Duodenal mucosa (tissue), 2 donors: ENCODE measurements around the gene NLRX1.

Experiments used
- H3K27ac ChIP-seq: one replicate; pipeline ENCODE4 v1.7.0; 2013; ENCODE audit warnings: low read depth, low read length
- H3K27me3 ChIP-seq, 2 donors: one replicate each; pipeline ENCODE4 v1.7.0; 2013; ENCODE audit warnings: low read length in 2 of 2, control low read depth in 1 of 2; ENCODE audit not compliant: insufficient read depth in 2 of 2, control insufficient read depth in 1 of 2
- H3K36me3 ChIP-seq, 2 donors: one replicate each; pipeline ENCODE4 v1.7.0; 2013; ENCODE audit warnings: low read length in 2 of 2, control low read depth in 1 of 2; ENCODE audit not compliant: insufficient read depth in 2 of 2, control insufficient read depth in 1 of 2
- H3K4me1 ChIP-seq, 2 donors: one replicate each; pipeline ENCODE4 v1.7.0; 2013; ENCODE audit warnings: low read length in 2 of 2, control low read depth in 1 of 2; ENCODE audit not compliant: insufficient read depth in 2 of 2, control insufficient read depth in 1 of 2
- H3K4me3 ChIP-seq, 2 donors: one replicate each; pipeline ENCODE4 v1.7.0; 2013; ENCODE audit warnings: low read length in 2 of 2, low read depth in 1 of 2
- H3K9ac ChIP-seq, 2 donors: one replicate each; pipeline ENCODE4 v1.7.0; 2013; ENCODE audit warnings: low read length in 2 of 2, low read depth in 1 of 2
- H3K9me3 ChIP-seq, 2 donors: one replicate each; pipeline ENCODE4 v1.7.0; 2013; ENCODE audit warnings: low read length in 2 of 2, control low read depth in 1 of 2; ENCODE audit not compliant: control insufficient read depth in 1 of 2

The NLRX1 gene

DNA sequence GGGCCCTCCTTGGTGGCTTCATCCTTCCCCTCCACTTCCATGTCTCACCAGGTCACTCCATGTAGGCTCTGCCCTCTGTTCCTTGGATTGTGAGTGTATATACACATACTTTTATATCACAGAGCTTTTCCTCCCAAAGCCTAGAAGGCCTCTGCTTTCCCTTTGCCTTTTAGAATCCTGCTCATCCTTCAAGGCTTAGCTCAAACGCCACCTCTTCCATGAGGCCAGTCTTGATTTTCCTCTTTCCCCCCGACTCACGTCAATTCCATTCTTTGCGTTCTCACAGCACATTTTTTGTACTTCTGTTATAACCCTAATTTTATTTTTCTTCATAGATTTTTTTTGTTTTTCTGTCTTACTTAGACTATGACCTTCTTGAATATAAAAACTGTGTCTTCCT is 15.9 kb upstream of the NLRX1 start:
- H3K9me3 ChIP-seq: no peaks in the 10 kb centered on the region
- H3K36me3 ChIP-seq: no peaks in the 10 kb centered on the region
- no peak overlapping the region for H3K9ac ChIP-seq
- H3K4me3 ChIP-seq: no peak overlapping the region
- peaks cover 24 to 30% of the 10 kb centered on the region in 2 donors for H3K27me3 ChIP-seq
- no peak overlapping the region for H3K27ac ChIP-seq
- peaks cover 10 to 12% of the 10 kb centered on the region in 2 donors for H3K4me1 ChIP-seq

DNA sequence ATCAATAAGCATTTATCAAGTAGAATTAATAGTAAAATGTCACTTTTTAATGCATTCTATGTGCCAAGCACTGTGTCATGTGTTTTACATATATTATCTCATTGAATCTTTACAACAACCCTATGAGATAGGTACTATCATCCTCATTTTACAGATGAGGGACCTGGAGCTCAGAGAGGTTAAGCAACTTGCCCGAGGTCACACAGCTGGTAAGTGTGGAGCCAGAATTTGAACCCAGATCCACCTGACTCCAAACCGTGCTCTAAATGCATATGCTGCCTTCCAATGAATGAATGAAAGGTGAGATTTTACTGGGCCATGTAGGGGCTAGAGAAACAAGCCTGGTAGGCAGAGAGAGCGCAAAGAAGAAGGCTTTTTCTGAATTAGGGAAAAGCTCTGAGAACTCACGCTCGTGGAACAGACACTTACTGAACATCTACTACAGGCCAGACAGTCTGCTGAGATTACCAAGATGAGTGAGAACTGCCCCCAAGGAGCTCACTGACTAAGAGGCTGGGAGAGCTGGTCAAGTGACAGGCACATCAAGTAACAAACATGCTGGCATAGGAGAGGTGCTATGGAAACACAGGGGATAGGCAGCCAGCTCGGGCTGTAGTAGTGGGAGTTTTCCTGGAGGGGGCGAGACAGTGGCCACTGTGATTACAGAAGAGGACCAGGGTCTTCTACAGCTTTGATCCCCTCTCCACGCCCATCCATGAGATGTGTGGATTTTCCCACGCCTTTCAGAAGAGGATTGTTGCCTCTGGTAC is 15.3 kb upstream of the NLRX1 start:
- Histone ChIP-seq H3K9ac (no peak overlapping the region), H3K4me3 (no peak overlapping the region), H3K27me3 (peaks cover 18 to 24% of the 10 kb centered on the region in 2 donors), H3K27ac (no peak overlapping the region), H3K36me3 (no peaks in the 10 kb centered on the region), H3K9me3 (no peaks in the 10 kb centered on the region), H3K4me1 (peaks cover 6 to 12% of the 10 kb centered on the region in 2 donors)

DNA sequence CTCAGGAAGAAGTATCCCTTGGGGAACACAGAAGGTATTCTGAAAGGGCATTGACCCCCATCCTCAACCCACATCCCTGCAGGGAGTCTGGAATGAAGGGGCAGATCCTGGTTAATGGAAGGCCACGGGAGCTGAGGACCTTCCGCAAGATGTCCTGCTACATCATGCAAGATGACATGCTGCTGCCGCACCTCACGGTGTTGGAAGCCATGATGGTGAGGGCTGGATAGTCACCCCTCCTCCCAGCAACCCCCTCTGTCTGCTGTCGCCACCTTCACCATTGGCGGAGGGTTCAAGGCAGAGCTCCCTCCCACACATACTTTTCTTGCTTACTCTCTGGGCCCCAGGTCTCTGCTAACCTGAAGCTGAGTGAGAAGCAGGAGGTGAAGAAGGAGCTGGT is 14.3 kb upstream of the NLRX1 start:
- no peaks in the 10 kb centered on the region for H3K36me3 ChIP-seq
- H3K9ac ChIP-seq: no peak overlapping the region

DNA sequence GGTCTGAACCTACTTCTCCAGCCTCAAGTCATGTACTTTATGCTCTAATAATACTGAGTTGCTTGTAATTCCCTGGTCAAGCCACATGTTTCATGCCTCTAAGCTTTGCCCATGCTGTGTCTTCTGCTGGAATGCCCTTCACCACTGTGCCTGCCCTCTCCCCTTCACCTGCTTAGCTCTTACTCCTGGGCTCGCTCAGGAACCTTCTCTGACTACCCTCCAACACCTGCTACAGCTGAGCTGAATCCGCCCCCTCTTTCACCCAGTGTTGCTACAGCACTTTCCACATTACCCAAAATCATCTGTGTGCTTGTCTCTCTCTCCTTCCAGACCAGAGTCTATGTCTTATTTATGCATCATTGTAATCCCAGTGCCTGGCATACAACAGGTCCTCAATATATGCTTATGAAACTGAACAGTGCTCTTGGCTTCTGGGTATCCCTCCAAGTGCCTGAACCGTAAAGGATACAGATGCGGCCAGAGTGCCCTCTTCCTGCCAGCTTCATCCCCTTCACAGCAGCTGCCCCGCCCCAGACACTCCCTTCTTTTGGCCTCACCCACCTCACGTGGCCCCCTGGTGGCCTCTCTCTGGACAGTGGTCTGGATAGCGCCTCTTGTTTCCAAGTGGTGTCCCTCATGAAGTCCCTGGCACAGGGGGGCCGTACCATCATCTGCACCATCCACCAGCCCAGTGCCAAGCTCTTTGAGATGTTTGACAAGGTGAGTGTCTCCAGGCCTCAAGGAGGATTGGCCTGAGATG is 12.6 kb upstream of the NLRX1 start:
- Histone ChIP-seq H3K4me1 (no peaks in the 10 kb centered on the region), H3K36me3 (no peaks in the 10 kb centered on the region), H3K9me3 (no peaks in the 10 kb centered on the region), H3K9ac (no peak overlapping the region), H3K27ac (no peak overlapping the region), H3K27me3 (peaks cover 0 to 5% of the 10 kb centered on the region in 2 donors), H3K4me3 (no peak overlapping the region)

More for the DNA sequence above, 14.3 kb upstream of the NLRX1 start:
- no peaks in the 10 kb centered on the region for H3K9me3 ChIP-seq
- no peak overlapping the region for H3K4me3 ChIP-seq
- no peak overlapping the region for H3K27ac ChIP-seq
- H3K4me1 ChIP-seq: peaks cover 0 to 7% of the 10 kb centered on the region in 2 donors
- H3K27me3 ChIP-seq: peaks cover 12 to 17% of the 10 kb centered on the region in 2 donors

DNA sequence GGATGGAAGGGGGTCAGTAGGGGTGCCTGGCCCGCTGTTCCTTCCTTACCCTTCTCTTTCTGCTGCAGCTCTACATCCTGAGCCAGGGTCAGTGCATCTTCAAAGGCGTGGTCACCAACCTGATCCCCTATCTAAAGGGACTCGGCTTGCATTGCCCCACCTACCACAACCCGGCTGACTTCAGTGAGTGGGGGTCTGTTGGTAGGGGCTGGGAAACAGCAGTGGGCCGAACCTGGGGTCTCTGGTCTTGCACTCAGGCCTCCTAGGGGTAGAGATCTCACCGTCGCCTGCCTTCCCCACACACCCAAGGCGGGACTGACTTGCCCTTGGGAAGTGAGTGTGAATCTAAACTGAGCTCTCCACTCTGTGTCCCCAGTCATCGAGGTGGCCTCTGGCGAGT is 12.0 kb upstream of the NLRX1 start:
- no peak overlapping the region for H3K4me3 ChIP-seq
- no peak overlapping the region for H3K27ac ChIP-seq
- H3K9me3 ChIP-seq: no peaks in the 10 kb centered on the region
- peaks cover 0 to 5% of the 10 kb centered on the region in 2 donors for H3K27me3 ChIP-seq
- no peaks in the 10 kb centered on the region for H3K36me3 ChIP-seq
- H3K9ac ChIP-seq: no peak overlapping the region
- H3K4me1 ChIP-seq: no peaks in the 10 kb centered on the region

DNA sequence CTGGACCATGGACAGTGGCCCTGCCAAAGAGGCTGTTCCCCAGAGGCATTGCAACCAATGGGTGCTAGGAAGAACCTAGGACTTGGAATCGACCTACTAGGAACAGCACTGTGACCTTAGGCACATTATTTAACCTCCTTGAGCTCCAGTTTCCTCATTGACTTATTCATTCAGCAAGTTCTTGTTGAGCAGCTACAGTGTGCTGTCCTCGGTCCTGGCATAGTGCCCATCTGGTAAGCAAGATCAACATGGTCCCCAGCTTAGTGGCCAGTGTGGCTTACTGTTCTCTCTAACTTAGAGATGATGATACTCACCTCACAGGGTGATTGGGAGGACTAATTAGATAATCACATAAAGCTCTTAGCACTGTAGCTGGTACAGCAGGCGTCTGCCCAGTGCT is 11.5 kb upstream of the NLRX1 start:
- peaks cover 0 to 5% of the 10 kb centered on the region in 2 donors for H3K27me3 ChIP-seq
- H3K27ac ChIP-seq: no peak overlapping the region
- H3K4me1 ChIP-seq: no peaks in the 10 kb centered on the region
- H3K4me3 ChIP-seq: no peak overlapping the region
- no peaks in the 10 kb centered on the region for H3K9me3 ChIP-seq
- no peak overlapping the region for H3K9ac ChIP-seq
- H3K36me3 ChIP-seq: no peaks in the 10 kb centered on the region

DNA sequence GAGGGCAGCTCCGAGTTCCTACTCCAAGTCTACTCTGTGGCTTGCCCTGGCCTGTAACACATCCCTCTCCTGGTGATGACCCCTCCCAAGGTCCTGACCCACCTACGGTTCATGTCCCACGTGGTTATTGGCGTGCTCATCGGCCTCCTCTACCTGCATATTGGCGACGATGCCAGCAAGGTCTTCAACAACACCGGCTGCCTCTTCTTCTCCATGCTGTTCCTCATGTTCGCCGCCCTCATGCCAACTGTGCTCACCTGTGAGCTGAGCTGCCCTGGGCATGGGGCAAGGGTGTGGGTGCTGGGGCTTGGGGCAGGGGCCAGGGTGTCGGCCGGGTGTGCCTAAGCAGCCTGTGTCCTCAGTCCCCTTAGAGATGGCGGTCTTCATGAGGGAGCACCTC is 10.1 kb upstream of the NLRX1 start:
- Histone ChIP-seq H3K4me3 (no peak overlapping the region), H3K9ac (no peak overlapping the region), H3K9me3 (no peaks in the 10 kb centered on the region), H3K27me3 (peaks cover 0 to 5% of the 10 kb centered on the region in 2 donors), H3K36me3 (no peaks in the 10 kb centered on the region), H3K4me1 (no peaks in the 10 kb centered on the region), H3K27ac (no peak overlapping the region)

DNA sequence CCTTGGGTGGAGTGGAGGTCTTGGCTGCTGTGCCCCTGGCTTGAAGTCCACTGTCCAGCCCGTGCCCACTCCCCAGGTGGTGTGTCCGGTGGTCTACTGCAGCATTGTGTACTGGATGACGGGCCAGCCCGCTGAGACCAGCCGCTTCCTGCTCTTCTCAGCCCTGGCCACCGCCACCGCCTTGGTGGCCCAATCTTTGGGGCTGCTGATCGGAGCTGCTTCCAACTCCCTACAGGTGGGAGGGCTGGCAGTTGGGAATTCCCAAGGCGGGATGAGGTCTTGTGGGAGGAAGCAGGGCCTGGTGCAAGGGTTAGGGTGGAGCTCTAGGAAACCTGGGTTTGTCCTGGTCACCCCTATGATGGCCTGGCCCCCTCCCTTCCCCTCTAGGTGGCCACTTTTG is 8.4 kb upstream of the NLRX1 start:
- H3K4me3 ChIP-seq: no peak overlapping the region
- no peaks in the 10 kb centered on the region for H3K36me3 ChIP-seq
- no peaks in the 10 kb centered on the region for H3K9me3 ChIP-seq
- H3K27me3 ChIP-seq: no peaks in the 10 kb centered on the region
- H3K27ac ChIP-seq: no peak overlapping the region
- H3K9ac ChIP-seq: no peak overlapping the region
- no peaks in the 10 kb centered on the region for H3K4me1 ChIP-seq

DNA sequence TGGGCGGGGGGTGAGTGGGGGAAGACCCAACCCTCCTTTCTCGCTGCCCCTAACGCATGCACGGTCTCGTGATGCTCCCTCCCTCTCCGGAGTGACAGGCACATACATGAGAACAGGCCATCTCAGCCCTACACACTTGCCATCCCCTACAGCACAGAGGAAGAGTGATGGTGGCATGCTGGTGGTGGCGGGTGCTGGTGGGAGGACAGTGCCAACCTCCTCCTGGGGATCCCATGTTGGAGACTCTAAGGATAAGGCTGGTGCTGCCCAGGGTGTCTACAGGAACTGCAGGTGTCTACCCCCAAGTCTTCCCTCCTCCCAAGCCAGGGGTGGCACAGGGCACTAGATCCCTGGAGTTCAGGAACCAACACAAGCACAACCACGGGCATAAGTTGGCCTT is 6.7 kb upstream of the NLRX1 start:
- H3K36me3 ChIP-seq: no peaks in the 10 kb centered on the region
- H3K27ac ChIP-seq: no peak overlapping the region

DNA sequence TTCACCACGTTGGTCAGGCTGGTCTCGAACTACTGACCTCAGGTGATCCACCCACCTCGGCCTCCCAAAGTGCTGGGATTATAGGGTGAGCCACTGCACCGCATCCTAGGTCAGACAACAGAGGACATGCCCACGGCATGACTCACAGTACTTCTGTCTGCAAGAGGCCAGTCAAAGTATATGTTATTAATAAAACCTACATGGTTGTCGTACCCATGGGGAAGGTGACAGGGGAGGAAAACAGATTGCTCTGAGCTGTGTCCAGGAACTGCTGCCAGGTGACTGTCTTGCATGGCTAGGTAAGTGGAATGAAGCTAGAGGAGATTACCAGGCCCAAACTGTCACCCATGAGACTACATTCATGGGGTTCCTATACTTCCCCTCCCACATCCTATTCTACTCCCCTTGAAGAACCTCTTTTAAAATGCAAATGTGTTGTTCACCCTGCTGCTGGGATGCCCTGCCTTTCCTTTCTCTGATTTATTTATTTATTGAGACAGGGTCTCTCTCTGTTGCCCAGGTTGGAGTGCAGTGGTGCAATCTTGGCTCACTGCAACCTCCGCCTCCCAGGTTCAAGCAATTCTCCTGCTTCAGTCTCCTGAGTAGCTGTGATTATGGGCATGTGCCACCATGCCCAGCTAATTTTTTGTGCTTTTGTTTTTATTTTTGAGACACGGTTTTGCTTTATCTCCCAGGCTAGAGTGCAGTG is 2.0 kb upstream of the NLRX1 start:
- Histone ChIP-seq H3K36me3 (no peaks in the 10 kb centered on the region), H3K4me1 (peaks cover 0 to 10% of the 10 kb centered on the region in 2 donors), H3K27ac (no peak overlapping the region), H3K4me3 (no peak overlapping the region), H3K27me3 (no peaks in the 10 kb centered on the region), H3K9me3 (no peaks in the 10 kb centered on the region), H3K9ac (no peak overlapping the region)

More for the DNA sequence above, 6.7 kb upstream of the NLRX1 start:
- no peak overlapping the region for H3K9ac ChIP-seq
- H3K4me1 ChIP-seq: no peaks in the 10 kb centered on the region
- no peak overlapping the region for H3K4me3 ChIP-seq
- H3K27me3 ChIP-seq: no peaks in the 10 kb centered on the region
- no peaks in the 10 kb centered on the region for H3K9me3 ChIP-seq
